NCI-H510A (cell line): ENCODE results near the gene RGS2.

Source experiments
- DNase-seq: peaks from one replicate; lab custom pipeline; 2025; lab: John Stamatoyannopoulos, UW

Gene RGS2

DNA sequence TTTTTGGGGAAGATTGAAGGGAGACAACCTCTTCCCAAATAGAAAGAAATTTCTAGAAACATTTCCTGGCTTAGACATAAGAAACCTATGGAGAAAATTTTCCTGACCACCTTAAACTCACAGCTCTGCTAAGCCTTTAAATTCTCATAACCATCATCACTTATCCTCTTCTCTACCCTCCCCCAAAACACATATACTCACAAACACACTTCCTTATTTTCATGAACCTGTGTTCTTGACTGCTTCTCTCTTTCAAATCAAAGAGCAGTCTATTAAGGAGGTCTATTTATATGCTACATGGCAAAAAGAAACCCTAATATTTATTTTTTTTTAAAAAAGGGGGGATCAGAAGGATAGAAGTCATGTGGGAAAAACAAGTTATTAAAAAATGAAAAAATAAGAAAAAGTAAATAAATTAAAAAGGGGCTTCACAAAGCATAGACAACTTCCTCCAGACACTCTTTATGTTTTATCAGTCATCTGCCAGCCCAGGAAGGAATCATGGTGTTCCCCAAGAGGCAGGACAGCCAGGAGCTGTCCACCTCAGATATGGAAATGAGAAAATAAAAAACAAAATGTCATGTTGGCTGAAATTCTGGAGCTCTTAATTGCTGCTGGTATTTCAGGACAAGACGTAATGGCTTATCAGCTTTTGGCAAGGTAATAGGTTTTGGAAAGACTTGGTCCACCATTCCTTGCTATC lies 12.8 kb upstream of the RGS2 start:
- DNase-seq, result no peak

GRCh38 chr1:192797143-192797542 lies 11.7 kb upstream of the RGS2 start:
- DNase-seq, result no peak

GRCh38 chr1:192797891-192798290 lies 10.9 kb upstream of the RGS2 start:
- no peak for DNase-seq

GRCh38 chr1:192801451-192801850 lies 7.4 kb upstream of the RGS2 start:
- DNase-seq, result no peak

DNA sequence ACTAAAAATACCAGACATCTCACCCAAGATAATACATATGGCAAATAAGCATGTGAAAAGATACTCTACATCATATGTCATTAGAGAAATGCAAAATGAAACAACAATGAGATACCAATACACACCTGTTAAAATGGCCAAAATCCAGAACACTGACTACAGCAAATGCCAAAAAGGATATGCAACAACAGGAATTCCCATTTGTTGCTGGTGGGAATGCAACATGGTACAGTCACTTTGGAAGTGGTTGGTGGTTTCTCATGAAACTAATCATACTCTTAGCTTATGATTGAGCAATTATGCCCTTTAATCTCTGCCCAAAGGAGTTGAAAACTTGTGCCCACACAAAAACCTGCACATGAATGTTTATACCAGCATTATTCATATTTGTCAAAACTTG lies 6.4 kb upstream of the RGS2 start:
- DNase-seq, result no peak

DNA sequence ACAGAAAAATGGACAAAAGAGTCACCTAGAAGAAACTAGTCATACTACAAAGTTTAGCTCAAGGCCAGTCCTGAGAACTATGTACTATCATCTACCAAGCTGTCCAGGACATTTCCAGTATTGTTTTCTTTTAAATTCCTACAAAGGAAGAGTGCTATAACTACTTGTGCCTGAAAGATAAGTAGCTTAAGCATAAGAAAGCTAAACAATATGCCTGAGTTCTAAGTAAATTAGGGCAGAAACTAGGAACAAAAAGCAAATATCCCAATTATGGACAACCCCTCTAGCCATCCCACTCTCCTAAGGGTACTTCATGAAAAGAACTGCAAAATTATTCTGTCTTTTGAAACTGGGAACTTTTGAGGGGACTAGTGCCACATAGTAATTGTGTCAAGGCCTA lies 5.3 kb upstream of the RGS2 start:
- no peak for DNase-seq

- no peak for DNase-seq
Measured at GRCh38 chr1:192805832-192806323, 3.0 kb upstream of the RGS2 start.

- DNase-seq, result no peak
Measured at GRCh38 chr1:192807211-192808162, 1.4 kb upstream of the RGS2 start.

- no peak for DNase-seq
Measured at GRCh38 chr1:192808163-192808517, 699 bp upstream of the RGS2 start.

GRCh38 chr1:192809307-192810252 lies 741 bp downstream of the RGS2 start:
- peak; percentile 38 for DNase-seq

- no peak for DNase-seq
Measured at GRCh38 chr1:192810253-192810880, 1.5 kb downstream of the RGS2 start.

- no peak for DNase-seq
Measured at GRCh38 chr1:192811006-192811405, 2.2 kb downstream of the RGS2 start.

DNA sequence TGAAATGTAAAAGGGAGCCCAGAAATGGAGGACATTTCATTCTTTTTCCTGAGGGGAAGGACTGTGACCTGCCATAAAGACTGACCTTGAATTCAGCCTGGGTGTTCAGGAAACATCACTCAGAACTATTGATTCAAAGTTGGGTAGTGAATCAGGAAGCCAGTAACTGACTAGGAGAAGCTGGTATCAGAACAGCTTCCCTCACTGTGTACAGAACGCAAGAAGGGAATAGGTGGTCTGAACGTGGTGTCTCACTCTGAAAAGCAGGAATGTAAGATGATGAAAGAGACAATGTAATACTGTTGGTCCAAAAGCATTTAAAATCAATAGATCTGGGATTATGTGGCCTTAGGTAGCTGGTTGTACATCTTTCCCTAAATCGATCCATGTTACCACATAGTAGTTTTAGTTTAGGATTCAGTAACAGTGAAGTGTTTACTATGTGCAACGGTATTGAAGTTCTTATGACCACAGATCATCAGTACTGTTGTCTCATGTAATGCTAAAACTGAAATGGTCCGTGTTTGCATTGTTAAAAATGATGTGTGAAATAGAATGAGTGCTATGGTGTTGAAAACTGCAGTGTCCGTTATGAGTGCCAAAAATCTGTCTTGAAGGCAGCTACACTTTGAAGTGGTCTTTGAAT lies 2.9 kb downstream of the RGS2 start:
- no peak for DNase-seq

GRCh38 chr1:192812420-192813209 lies 3.8 kb downstream of the RGS2 start:
- DNase-seq, result no peak

- no peak for DNase-seq
Measured at GRCh38 chr1:192814805-192815204, 6.0 kb downstream of the RGS2 start.

DNA sequence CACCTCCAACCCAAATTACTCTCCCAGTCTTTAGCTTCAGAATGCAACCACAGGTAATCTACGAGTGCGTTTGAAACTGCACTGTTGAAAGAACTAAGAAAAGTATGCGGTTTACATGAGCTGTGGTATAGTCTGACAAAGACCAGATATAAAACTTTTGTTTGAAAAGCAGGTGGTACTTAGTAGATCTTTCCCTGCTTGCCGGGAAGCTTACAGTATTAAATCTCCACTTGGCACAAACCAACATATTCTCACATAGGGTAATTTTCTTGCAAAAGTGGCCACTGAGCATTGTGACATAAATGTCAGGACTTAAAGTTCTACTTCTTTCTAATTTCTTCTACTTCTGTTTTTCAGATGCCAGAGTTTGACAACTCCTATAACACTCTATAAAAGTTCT lies 8.4 kb downstream of the RGS2 start:
- DNase-seq, result no peak

DNA sequence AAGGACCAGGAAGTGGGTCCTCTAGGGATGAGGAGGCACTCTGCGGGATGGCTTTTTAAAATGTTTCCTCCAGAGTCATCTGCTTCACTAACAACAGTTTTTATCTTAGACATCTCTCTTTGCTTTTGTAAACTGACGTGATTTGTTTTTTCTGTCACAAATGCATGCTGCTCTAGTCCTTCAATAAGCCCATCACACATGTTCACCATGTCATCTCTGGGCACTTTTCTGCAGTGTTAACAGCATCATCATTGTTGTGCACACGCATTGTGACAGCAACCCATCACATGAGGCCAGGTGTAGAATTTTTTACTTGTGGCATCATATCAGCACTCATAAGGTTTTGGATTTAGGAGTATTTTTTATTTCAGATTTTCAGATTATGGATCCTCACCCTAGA lies 12.5 kb downstream of the RGS2 start:
- DNase-seq, result no peak

- no peak for DNase-seq
Measured at GRCh38 chr1:192824511-192824910, 15.7 kb downstream of the RGS2 start.

GRCh38 chr1:192826791-192827546 lies 18.1 kb downstream of the RGS2 start:
- no peak for DNase-seq
